IMR-90 (cell line): ENCODE measurements around the gene TOMM34. TPM values are rescaled to one million over a fixed set of nuclear protein-coding genes. Genes with fewer than 3 reads are reported as not detected.

Experiments used
- ATAC-seq: fragments of 200-7000 bp; cut with Tn5 transposase; 2 replicates; pipeline ENCODE4 v1.9.1; 2020; ENCODE audit warnings: low read depth, mild to moderate bottlenecking, moderate library complexity
- BruUV-seq: library from RNA; stranded (reverse); fragments of 400-500 nt; replicated peaks from 2 replicates; lab custom pipeline; 2021; lab: Mats Ljungman, UMichigan
- CTCF ChIA-PET: fragments of 300-600 bp; formaldehyde crosslinking; extraction: SDS; loops from one replicate; lab custom pipeline; 2021; ENCODE audit warnings: antibody characterized with exemption; lab: Yijun Ruan, JAX
- POLR2A ChIA-PET: fragments of 300-600 bp; sonication (Branson Sonifier 250); formaldehyde crosslinking; loops from one replicate; lab custom pipeline; 2022; ENCODE audit warnings: antibody characterized with exemption; ENCODE audit not compliant: unreplicated experiment; lab: Charles Lee
- DNase-seq: peaks from one replicate; pipeline ENCODE4 v3.0.0; 2013
- H2AFZ ChIP-seq: replicated peaks from 2 replicates; pipeline ENCODE3; 2013; ENCODE audit warnings: low read length, mild to moderate bottlenecking; ENCODE audit not compliant: poor library complexity
- H2AK5ac ChIP-seq: 2 replicates; pipeline ENCODE4 v1.6.1; 2013; ENCODE audit warnings: low read depth, low read length, inconsistent platforms
- H2AK9ac ChIP-seq: replicated peaks from 2 replicates; pipeline ENCODE3; 2013; ENCODE audit warnings: mild to moderate bottlenecking, low read depth, low read length, moderate library complexity; ENCODE audit not compliant: poor library complexity
- H2BK120ac ChIP-seq: 2 replicates; pipeline ENCODE4 v1.6.1; 2013; ENCODE audit warnings: low read depth, low read length, inconsistent platforms
- H2BK15ac ChIP-seq: 3 replicates; pipeline ENCODE4 v1.6.1; 2013; ENCODE audit warnings: low read depth, low read length, inconsistent platforms
- H2BK20ac ChIP-seq: 2 replicates; pipeline ENCODE4 v1.6.1; 2013; ENCODE audit warnings: low read depth, mild to moderate bottlenecking, inconsistent platforms, low read length, moderate library complexity
- H2BK5ac ChIP-seq: 2 replicates; pipeline ENCODE4 v1.6.1; 2013; ENCODE audit warnings: mild to moderate bottlenecking, low read depth, low read length, inconsistent platforms; ENCODE audit not compliant: poor library complexity, severe bottlenecking
- H3K14ac ChIP-seq: replicated peaks from 2 replicates; pipeline ENCODE4 v1.6.1; 2013; ENCODE audit warnings: low read depth, low read length, inconsistent platforms
- H3K18ac ChIP-seq: 2 replicates; pipeline ENCODE4 v1.6.1; 2013; ENCODE audit warnings: low read depth, low read length, control low read depth
- H3K23ac ChIP-seq: 2 replicates; pipeline ENCODE4 v1.6.1; 2013; ENCODE audit warnings: low read depth, low read length, inconsistent platforms
- H3K27ac ChIP-seq: 2 replicates; pipeline ENCODE4 v1.5.1; 2013; ENCODE audit warnings: mild to moderate bottlenecking, control low read depth, low read length; ENCODE audit not compliant: insufficient read depth
- H3K27me3 ChIP-seq: 2 replicates; pipeline ENCODE4 v1.6.1; 2013; ENCODE audit warnings: low read length; ENCODE audit not compliant: control insufficient read depth, insufficient read depth
- H3K36me3 ChIP-seq: 2 replicates; pipeline ENCODE4 v1.6.1; 2013; ENCODE audit warnings: low read length, mixed read lengths; ENCODE audit not compliant: control insufficient read depth, insufficient read depth
- H3K4ac ChIP-seq: 2 replicates; pipeline ENCODE4 v1.6.1; 2013; ENCODE audit warnings: low read depth, low read length, inconsistent platforms
- H3K4me1 ChIP-seq: 2 replicates; pipeline ENCODE4 v1.6.1; 2013; ENCODE audit warnings: low read length, mixed read lengths; ENCODE audit not compliant: control insufficient read depth, insufficient read depth
- H3K4me2 ChIP-seq: 2 replicates; pipeline ENCODE4 v1.6.1; 2013; ENCODE audit warnings: low read depth, mild to moderate bottlenecking, control low read depth, low read length, moderate library complexity
- H3K4me3 ChIP-seq: 2 replicates; pipeline ENCODE4 v1.5.1; 2013; ENCODE audit warnings: low read depth, mild to moderate bottlenecking, control low read depth, low read length, moderate library complexity; ENCODE audit not compliant: insufficient read depth
- H3K56ac ChIP-seq: 2 replicates; pipeline ENCODE4 v1.6.1; 2013; ENCODE audit warnings: low read length, inconsistent platforms; ENCODE audit not compliant: insufficient read depth; ENCODE audit errors: extremely low read depth
- H3K79me1 ChIP-seq, 2 experiments: 2 replicates each; pipeline ENCODE4 v1.6.1; 2013; ENCODE audit warnings: low read length in 2 of 2, inconsistent platforms in 1 of 2, low read depth in 1 of 2
- H3K9ac ChIP-seq: 2 replicates; pipeline ENCODE4 v1.6.1; 2013; ENCODE audit warnings: low read depth, low read length, control low read depth
- H3K9me1 ChIP-seq: 2 replicates; pipeline ENCODE4 v1.6.1; 2013; ENCODE audit warnings: low read length, inconsistent platforms; ENCODE audit not compliant: insufficient read depth
- H3K9me3 ChIP-seq: 2 replicates; pipeline ENCODE4 v1.6.1; 2013; ENCODE audit warnings: low read length; ENCODE audit not compliant: control insufficient read depth, insufficient read depth
- H4K20me1 ChIP-seq: 2 replicates; pipeline ENCODE4 v1.6.1; 2013; ENCODE audit warnings: low read length, inconsistent platforms; ENCODE audit not compliant: insufficient read depth
- H4K5ac ChIP-seq: 2 replicates; pipeline ENCODE4 v1.6.1; 2013; ENCODE audit warnings: mild to moderate bottlenecking, low read depth, low read length, control low read depth
- H4K8ac ChIP-seq, 2 experiments: 2 replicates each; pipeline ENCODE4 v1.6.1; 2013; ENCODE audit warnings: low read depth in 2 of 2, low read length in 2 of 2, control low read depth in 1 of 2, inconsistent platforms in 1 of 2
- H4K91ac ChIP-seq: 2 replicates; pipeline ENCODE4 v1.6.1; 2013; ENCODE audit warnings: low read depth, low read length, inconsistent platforms; ENCODE audit not compliant: insufficient read depth
- CHD1 ChIP-seq: IDR thresholded peaks from 2 replicates; pipeline ENCODE4 v1.6.1; 2012; ENCODE audit warnings: low read depth, low read length, improper control_type of control experiment
- CTCF ChIP-seq: conservative IDR thresholded peaks from 2 replicates; pipeline ENCODE4 v1.5.1; 2012; ENCODE audit warnings: mild to moderate bottlenecking, low read depth, low read length, improper control_type of control experiment
- MAZ ChIP-seq: IDR thresholded peaks from 2 replicates; pipeline ENCODE4 v1.6.1; 2012; ENCODE audit warnings: low read depth, mild to moderate bottlenecking, low read length, improper control_type of control experiment, moderate library complexity, borderline replicate concordance
- NFE2L2 ChIP-seq: fragments of 150-350 bp; IDR thresholded peaks from 2 replicates; pipeline ENCODE4 v1.6.1; 2016; ENCODE audit warnings: low read depth, mild to moderate bottlenecking, low read length
- RAD21 ChIP-seq: IDR thresholded peaks from 2 replicates; pipeline ENCODE4 v1.6.1; 2012; ENCODE audit warnings: low read length, improper control_type of control experiment
- RFX5 ChIP-seq: IDR thresholded peaks from 2 replicates; pipeline ENCODE4 v1.8.0; 2012; ENCODE audit warnings: low read depth, mild to moderate bottlenecking, low read length, moderate library complexity
- SMC3 ChIP-seq: fragments of 150-350 bp; IDR thresholded peaks from 2 replicates; pipeline ENCODE4 v1.6.1; 2016; ENCODE audit warnings: low read depth, mild to moderate bottlenecking, antibody characterized with exemption, low read length, moderate library complexity
- USF2 ChIP-seq: fragments of 150-350 bp; IDR thresholded peaks from 2 replicates; pipeline ENCODE4 v1.6.1; 2017; ENCODE audit warnings: mild to moderate bottlenecking, antibody characterized with exemption, low read length, low read depth
- WGBS, 2 experiments: methylation state at CpG; one replicate each; pipeline versions ENCODE4 v1.1.5 to v1.1.7; 2013; ENCODE audit warnings: missing lambda C conversion rate in 2 of 2; ENCODE audit not compliant: insufficient read length in 1 of 2; ENCODE audit errors: extremely low coverage in 2 of 2; 5-methylcytosine and 5-hydroxymethylcytosine counted together
- dilution Hi-C: fragments of 300-500 bp; cut with HindIII; formaldehyde crosslinking; loops from one replicate; pipeline ENCODE4 v1.14.3; 2018; ENCODE audit warnings: low sequenced_read_pairs; ENCODE audit not compliant: unreplicated experiment
- in situ Hi-C: fragments of 300-500 bp; cut with MboI; formaldehyde crosslinking; loops from 3 replicates; pipeline ENCODE4 v1.14.3; 2019; ENCODE audit warnings: low sequenced_read_pairs, inconsistent platforms, mixed read lengths
- intact Hi-C: fragments of 100-400 bp; cut with micrococcal nuclease; formaldehyde crosslinking; loops from 2 replicates; pipeline ENCODE4 v1.10.0; 2022
- polyA plus RNA-seq, 3 experiments: library from polyadenylated mRNA; depleted of rRNA; stranded (reverse); fragments of >200 nt; gene quantifications; 2 replicates each; pipeline ENCODE4 v1.2.3, GENCODE V29; 2012; ENCODE audit warnings: low replicate concordance in 1 of 3
- total RNA-seq: library from RNA; depleted of rRNA; stranded (reverse); fragments of >200 nt; gene quantifications from 2 replicates; pipeline ENCODE4 v1.2.3, GENCODE V29; 2012

TOMM34 gene
- total and polyA plus RNA-seq, 2 of the 4 experiments (the other 2 are of a cell fraction): 97.5 to 101 TPM

- no peak overlapping the region for H2AFZ ChIP-seq
- H3K23ac ChIP-seq: no peak overlapping the region
- peaks cover 10% of the 10 kb centered on the region for H3K9me1 ChIP-seq
- ATAC-seq (peak; percentile 92), DNase-seq (peak; percentile 81)
- no peaks in the 10 kb centered on the region for H3K27me3 ChIP-seq
- no peak overlapping the region for H4K8ac ChIP-seq
- peak overlapping the region; percentile 18 for H2AK9ac ChIP-seq
- no peak overlapping the region for H3K4me3 ChIP-seq
- no peak overlapping the region for H3K56ac ChIP-seq
- H4K91ac ChIP-seq: no peak overlapping the region
- TF ChIP-seq CHD1 (no peak), NFE2L2 (no peak), USF2 (no peak), RFX5 (no peak), CTCF (no peak), RAD21 (no peak), MAZ (no peak), SMC3 (no peak)
- H2BK20ac ChIP-seq: no peak overlapping the region
- H4K5ac ChIP-seq: no peak overlapping the region
- H4K20me1 ChIP-seq: peaks cover 66% of the 10 kb centered on the region
- H2BK15ac ChIP-seq: no peak overlapping the region
- H3K9ac ChIP-seq: no peak overlapping the region
- H2AK5ac ChIP-seq: no peak overlapping the region
- no peaks in the 10 kb centered on the region for H3K9me3 ChIP-seq
- POLR2A ChIA-PET: no interaction called here
- H3K4me1 ChIP-seq: peaks cover 8% of the 10 kb centered on the region
- peaks cover 26 to 67% of the 10 kb centered on the region in 2 experiments; a peak in 3 of 4 replicates for H3K79me1 ChIP-seq
- no peak overlapping the region for H3K4ac ChIP-seq
- H2BK120ac ChIP-seq: no peak overlapping the region
- WGBS, 2 experiments: 83% methylated on average over 1 of the region's 2 CpGs; no CpG with 5 or more reads in 1 of the 2 experiments
- H3K4me2 ChIP-seq: no peak overlapping the region
- H3K18ac ChIP-seq: no peak overlapping the region
- CTCF ChIA-PET: interaction anchor here (0.5 to 1.1 kb wide), 3 partner anchors 12 to 534 kb away, joined by 3 to 6 read pairs (median 4); no protein-coding TSS in a partner anchor
- H3K36me3 ChIP-seq: peaks cover 28% of the 10 kb centered on the region
- no peak overlapping the region for H3K14ac ChIP-seq
- intact Hi-C loops: no loop called here
- BruUV-seq: no TSS peak
- dilution Hi-C loops: no loop called here
- in situ Hi-C loops: no loop called here
- H2BK5ac ChIP-seq: no peak overlapping the region
- no peak overlapping the region for H3K27ac ChIP-seq
Observed at GRCh38 chr20:44901974-44902373, 58.2 kb downstream of the TOMM34 start.
